LNCaP clone FGC (cell line): Measurements from ENCODE around the gene ADK.

Source experiments
- DNase-seq: peaks from one replicate; pipeline ENCODE4 v3.0.0-alpha.2; 2011; ENCODE audit warnings: low read depth
- H3K4me3 ChIP-seq: 2 replicates; pipeline ENCODE4 v1.5.1; 2011; ENCODE audit warnings: mild to moderate bottlenecking, low read depth, low read length, control low read depth
- CTCF ChIP-seq: IDR thresholded peaks from 2 replicates; pipeline ENCODE4 v1.5.1; 2012; ENCODE audit warnings: mild to moderate bottlenecking; ENCODE audit not compliant: control insufficient read depth, insufficient read depth; ENCODE audit errors: extremely low read depth

ADK gene

GRCh38 chr10:74502963-74503608 is 352.1 kb downstream of the ADK start:
- no peak for TF ChIP-seq CTCF
- no peak for DNase-seq
- H3K4me3 ChIP-seq = no peak overlapping the region

- DNase-seq = no peak
- no peak overlapping the region for H3K4me3 ChIP-seq
- no peak for TF ChIP-seq CTCF
Measured at GRCh38 chr10:74507951-74508350, 356.9 kb downstream of the ADK start.

- no peak for DNase-seq
- H3K4me3 ChIP-seq = no peak overlapping the region
- TF ChIP-seq CTCF = no peak
Measured at GRCh38 chr10:74510594-74510993, 359.6 kb downstream of the ADK start.

- no peak for DNase-seq
- no peak for TF ChIP-seq CTCF
- H3K4me3 ChIP-seq = no peak overlapping the region
Measured at GRCh38 chr10:74511051-74511450, 360.0 kb downstream of the ADK start.

- no peak for DNase-seq
- no peak for TF ChIP-seq CTCF
- H3K4me3 ChIP-seq = no peak overlapping the region
Measured at GRCh38 chr10:74514322-74514721, 363.3 kb downstream of the ADK start.

- TF ChIP-seq CTCF = no peak
- no peak for DNase-seq
- H3K4me3 ChIP-seq = no peak overlapping the region
Measured at GRCh38 chr10:74518061-74518460, 367.0 kb downstream of the ADK start.

- no peak overlapping the region for H3K4me3 ChIP-seq
Measured at GRCh38 chr10:74521526-74521925, 370.5 kb downstream of the ADK start.

More at GRCh38 chr10:74521526-74521925, 370.5 kb downstream of the ADK start:
- no peak for DNase-seq
- TF ChIP-seq CTCF = no peak
